Measurements from ENCODE around the gene B3GNT5. TPM values are rescaled to one million over a fixed set of nuclear protein-coding genes. Genes with fewer than 3 reads are reported as not detected.

The B3GNT5 gene
- total and polyA plus RNA-seq, 9 of the 15 experiments (the other 6 are each of a cell fraction or from before 2014, with no cell fraction given) = 8.8 to 23.8 (median 14.4) TPM

DNA sequence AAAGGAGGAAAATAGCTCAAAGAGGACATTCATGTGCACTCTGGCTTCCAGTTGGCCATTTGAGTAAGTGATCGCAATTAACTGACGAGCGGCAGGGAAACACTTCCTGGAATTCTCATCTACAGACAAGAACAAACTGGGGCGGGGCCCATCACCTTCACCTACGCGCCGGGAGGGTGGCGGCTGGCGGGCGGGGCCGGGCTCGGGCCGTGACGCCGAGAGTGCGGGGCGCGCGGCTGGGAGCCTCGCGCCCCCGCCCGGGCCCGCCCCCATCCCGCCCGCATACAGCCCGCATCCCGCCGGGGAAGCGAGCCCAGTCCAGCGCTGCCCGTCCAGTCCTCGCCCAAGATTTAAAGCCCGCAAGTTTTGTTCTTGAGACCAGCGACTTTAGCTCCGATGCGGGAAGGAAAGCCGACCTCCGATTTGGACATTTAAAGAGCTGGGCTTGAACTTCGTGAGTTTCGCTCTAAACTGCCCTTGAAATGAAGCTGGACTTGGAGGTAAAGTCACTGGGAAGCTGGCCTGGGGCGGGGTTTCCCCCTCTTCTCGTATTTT, at the start of gene B3GNT5 (continued):
- TF ChIP-seq HCFC1 (IDR thresholded peaks at IDR 0.05; ENCODE audit: low read depth, low read length) = no peak
- peak in 1 of 2 experiments; percentile 48; a peak in 1 of 4 replicates for TF ChIP-seq MAZ (CRISPR knock-in tag; conservative IDR thresholded peaks at IDR 0.05 in 1 of 2, IDR thresholded peaks at IDR 0.05 in 1 of 2)
- TF ChIP-seq KDM5B (IDR thresholded peaks at IDR 0.05; ENCODE audit: insufficient replicate concordance, low read depth, low read length) = peak; percentile 46
- TF ChIP-seq GATAD2A (IDR thresholded peaks at IDR 0.05) = no peak
- TF ChIP-seq POLR2A (conservative IDR thresholded peaks at IDR 0.05) = no peak
- TF ChIP-seq, protein P1, sequence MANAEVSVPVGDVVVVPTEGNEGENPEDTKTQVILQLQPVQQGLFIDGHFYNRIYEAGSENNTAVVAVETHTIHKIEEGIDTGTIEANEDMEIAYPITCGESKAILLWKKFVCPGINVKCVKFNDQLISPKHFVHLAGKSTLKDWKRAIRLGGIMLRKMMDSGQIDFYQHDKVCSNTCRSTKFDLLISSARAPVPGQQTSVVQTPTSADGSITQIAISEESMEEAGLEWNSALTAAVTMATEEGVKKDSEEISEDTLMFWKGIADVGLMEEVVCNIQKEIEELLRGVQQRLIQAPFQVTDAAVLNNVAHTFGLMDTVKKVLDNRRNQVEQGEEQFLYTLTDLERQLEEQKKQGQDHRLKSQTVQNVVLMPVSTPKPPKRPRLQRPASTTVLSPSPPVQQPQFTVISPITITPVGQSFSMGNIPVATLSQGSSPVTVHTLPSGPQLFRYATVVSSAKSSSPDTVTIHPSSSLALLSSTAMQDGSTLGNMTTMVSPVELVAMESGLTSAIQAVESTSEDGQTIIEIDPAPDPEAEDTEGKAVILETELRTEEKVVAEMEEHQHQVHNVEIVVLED (CRISPR knock-in tag; IDR thresholded peaks at IDR 0.05) = no peak
- TF ChIP-seq, protein P2, sequence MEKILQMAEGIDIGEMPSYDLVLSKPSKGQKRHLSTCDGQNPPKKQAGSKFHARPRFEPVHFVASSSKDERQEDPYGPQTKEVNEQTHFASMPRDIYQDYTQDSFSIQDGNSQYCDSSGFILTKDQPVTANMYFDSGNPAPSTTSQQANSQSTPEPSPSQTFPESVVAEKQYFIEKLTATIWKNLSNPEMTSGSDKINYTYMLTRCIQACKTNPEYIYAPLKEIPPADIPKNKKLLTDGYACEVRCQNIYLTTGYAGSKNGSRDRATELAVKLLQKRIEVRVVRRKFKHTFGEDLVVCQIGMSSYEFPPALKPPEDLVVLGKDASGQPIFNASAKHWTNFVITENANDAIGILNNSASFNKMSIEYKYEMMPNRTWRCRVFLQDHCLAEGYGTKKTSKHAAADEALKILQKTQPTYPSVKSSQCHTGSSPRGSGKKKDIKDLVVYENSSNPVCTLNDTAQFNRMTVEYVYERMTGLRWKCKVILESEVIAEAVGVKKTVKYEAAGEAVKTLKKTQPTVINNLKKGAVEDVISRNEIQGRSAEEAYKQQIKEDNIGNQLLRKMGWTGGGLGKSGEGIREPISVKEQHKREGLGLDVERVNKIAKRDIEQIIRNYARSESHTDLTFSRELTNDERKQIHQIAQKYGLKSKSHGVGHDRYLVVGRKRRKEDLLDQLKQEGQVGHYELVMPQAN (IDR thresholded peaks at IDR 0.05; ENCODE audit: borderline replicate concordance) = 0 out of 2 replicates have a peak, but pooled peaks have one; percentile 17
- TF ChIP-seq, protein P3, sequence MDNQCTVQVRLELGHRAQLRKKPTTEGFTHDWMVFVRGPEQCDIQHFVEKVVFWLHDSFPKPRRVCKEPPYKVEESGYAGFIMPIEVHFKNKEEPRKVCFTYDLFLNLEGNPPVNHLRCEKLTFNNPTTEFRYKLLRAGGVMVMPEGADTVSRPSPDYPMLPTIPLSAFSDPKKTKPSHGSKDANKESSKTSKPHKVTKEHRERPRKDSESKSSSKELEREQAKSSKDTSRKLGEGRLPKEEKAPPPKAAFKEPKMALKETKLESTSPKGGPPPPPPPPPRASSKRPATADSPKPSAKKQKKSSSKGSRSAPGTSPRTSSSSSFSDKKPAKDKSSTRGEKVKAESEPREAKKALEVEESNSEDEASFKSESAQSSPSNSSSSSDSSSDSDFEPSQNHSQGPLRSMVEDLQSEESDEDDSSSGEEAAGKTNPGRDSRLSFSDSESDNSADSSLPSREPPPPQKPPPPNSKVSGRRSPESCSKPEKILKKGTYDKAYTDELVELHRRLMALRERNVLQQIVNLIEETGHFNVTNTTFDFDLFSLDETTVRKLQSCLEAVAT (IDR thresholded peaks at IDR 0.05) = no peak
- no peak for TF ChIP-seq ZNF589 (CRISPR knock-in tag; IDR thresholded peaks at IDR 0.05; ENCODE audit: low read depth)
- no peak for TF ChIP-seq ZNF165 (CRISPR knock-in tag; IDR thresholded peaks at IDR 0.05; ENCODE audit: borderline replicate concordance)
- no peak for TF ChIP-seq SMARCB1 (IDR thresholded peaks at IDR 0.05; ENCODE audit: insufficient read length, low read depth)
- TF ChIP-seq, protein P4, sequence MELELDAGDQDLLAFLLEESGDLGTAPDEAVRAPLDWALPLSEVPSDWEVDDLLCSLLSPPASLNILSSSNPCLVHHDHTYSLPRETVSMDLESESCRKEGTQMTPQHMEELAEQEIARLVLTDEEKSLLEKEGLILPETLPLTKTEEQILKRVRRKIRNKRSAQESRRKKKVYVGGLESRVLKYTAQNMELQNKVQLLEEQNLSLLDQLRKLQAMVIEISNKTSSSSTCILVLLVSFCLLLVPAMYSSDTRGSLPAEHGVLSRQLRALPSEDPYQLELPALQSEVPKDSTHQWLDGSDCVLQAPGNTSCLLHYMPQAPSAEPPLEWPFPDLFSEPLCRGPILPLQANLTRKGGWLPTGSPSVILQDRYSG (tag; conservative IDR thresholded peaks at IDR 0.05; ENCODE audit: low read depth) = no peak
- no peak for TF ChIP-seq TCF7L2 (IDR thresholded peaks at IDR 0.05; ENCODE audit: low read depth, low read length)
- TF ChIP-seq, protein P5, sequence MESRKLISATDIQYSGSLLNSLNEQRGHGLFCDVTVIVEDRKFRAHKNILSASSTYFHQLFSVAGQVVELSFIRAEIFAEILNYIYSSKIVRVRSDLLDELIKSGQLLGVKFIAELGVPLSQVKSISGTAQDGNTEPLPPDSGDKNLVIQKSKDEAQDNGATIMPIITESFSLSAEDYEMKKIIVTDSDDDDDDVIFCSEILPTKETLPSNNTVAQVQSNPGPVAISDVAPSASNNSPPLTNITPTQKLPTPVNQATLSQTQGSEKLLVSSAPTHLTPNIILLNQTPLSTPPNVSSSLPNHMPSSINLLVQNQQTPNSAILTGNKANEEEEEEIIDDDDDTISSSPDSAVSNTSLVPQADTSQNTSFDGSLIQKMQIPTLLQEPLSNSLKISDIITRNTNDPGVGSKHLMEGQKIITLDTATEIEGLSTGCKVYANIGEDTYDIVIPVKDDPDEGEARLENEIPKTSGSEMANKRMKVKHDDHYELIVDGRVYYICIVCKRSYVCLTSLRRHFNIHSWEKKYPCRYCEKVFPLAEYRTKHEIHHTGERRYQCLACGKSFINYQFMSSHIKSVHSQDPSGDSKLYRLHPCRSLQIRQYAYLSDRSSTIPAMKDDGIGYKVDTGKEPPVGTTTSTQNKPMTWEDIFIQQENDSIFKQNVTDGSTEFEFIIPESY (CRISPR knock-in tag; IDR thresholded peaks at IDR 0.05) = no peak
- TF ChIP-seq ZNF197 (CRISPR knock-in tag; IDR thresholded peaks at IDR 0.05; ENCODE audit: low read depth) = no peak
- no peak for TF ChIP-seq ZNF507 (tag; conservative IDR thresholded peaks at IDR 0.05)
- no peak for TF ChIP-seq ASH1L (IDR thresholded peaks at IDR 0.05; ENCODE audit: borderline replicate concordance, low read depth, partially characterized antibody)
- no peak for TF ChIP-seq TEAD1 (CRISPR knock-in tag; IDR thresholded peaks at IDR 0.05)
